GM08714 (cell line): ENCODE data around the gene NFIC.
A peak's percentile ranks its signal among the peaks of the same experiment; 100 is the strongest.

Experiments
- H3K4me3 ChIP-seq: fragments of 200-500 bp; sonication (Bioruptor generic); 2 replicates; pipeline ENCODE4 v1.5.1; 2014; ENCODE audit warnings: mild to moderate bottlenecking, low read length, inconsistent platforms
- ZNF274 ChIP-seq: IDR thresholded peaks from 2 replicates; pipeline ENCODE4 v1.6.1; 2012; ENCODE audit warnings: mild to moderate bottlenecking, low read depth, low read length

NFIC gene

DNA sequence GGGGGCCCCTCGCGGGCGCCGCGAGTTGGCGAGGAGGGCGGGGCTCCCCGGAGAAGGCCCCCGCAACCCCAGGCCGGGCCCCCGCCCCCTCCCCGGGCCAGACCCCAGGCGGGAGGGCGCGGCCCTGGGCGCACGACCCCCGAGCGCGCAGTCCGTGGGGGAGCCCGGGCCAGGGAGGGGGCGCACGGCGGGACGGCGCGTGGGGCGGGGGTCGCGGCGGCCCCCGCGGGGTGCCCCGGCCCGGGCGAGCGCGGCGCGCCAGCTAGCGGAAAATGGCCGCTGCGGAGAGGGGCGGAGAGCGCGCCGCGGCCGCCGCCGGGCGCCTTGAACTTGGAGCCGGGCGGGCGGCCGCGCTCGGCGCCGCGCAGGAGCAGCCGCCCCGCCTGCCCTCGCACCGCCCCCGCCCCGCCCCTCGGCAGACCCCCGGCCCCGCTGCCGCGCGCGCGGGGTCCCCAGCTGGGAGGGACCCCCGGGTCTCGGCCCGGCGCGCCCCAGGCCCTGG lies 6.4 kb upstream of the NFIC start:
- TF ChIP-seq ZNF274: no peak
- H3K4me3 ChIP-seq: peak overlapping the region; percentile 74

GRCh38 chr19:3360421-3361383 lies 5.7 kb upstream of the NFIC start:
- H3K4me3 ChIP-seq: peak overlapping the region; percentile 71
- no peak for TF ChIP-seq ZNF274

DNA sequence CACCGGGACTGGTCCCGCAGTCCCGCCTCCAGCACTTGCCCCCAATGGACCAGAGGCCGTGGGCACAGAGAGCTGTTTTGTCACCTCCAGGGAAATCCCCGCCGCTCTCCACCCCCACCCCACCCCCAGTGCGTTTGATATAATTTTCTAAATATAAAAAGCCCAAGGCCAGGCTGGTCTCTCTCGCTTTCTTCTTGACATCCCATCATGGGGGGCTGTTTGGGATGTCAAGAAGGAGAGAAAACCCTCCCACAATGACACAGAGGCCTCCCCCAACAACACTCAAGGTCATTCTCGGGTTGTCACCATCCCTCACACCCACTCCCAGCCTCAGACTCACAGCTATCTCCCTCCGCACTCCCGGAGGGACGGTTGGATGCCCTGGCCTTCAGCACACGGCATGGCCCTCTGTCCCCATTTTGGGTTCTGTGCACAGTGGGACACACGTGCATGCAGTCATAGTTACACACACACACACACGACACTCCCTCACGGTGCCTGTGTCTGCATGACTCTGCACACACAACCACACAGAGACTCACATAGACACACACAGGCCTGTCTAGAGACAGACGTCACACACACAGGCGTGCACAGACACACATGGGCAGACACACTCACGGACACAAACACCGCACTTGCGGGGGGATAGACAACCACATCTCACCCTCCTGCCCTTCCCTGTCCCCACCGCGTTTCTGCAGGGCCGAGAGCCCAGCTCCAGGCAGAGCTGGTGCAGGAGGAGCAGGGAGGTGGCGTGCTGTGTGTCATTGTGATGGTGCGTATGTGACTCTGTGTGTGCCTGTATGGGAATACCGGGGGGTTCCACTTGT lies 4.8 kb upstream of the NFIC start:
- TF ChIP-seq ZNF274: no peak
- H3K4me3 ChIP-seq: peak overlapping the region; percentile 71; the same call in 1 of the 2 replicates

GRCh38 chr19:3362217-3362906 lies 4.0 kb upstream of the NFIC start:
- TF ChIP-seq ZNF274: no peak
- no peak overlapping the region for H3K4me3 ChIP-seq

GRCh38 chr19:3363841-3364500 lies 2.4 kb upstream of the NFIC start:
- no peak overlapping the region for H3K4me3 ChIP-seq
- TF ChIP-seq ZNF274: no peak

- TF ChIP-seq ZNF274: no peak
These were observed 1.9 kb upstream of the NFIC start for GRCh38 chr19:3364501-3364858.

DNA sequence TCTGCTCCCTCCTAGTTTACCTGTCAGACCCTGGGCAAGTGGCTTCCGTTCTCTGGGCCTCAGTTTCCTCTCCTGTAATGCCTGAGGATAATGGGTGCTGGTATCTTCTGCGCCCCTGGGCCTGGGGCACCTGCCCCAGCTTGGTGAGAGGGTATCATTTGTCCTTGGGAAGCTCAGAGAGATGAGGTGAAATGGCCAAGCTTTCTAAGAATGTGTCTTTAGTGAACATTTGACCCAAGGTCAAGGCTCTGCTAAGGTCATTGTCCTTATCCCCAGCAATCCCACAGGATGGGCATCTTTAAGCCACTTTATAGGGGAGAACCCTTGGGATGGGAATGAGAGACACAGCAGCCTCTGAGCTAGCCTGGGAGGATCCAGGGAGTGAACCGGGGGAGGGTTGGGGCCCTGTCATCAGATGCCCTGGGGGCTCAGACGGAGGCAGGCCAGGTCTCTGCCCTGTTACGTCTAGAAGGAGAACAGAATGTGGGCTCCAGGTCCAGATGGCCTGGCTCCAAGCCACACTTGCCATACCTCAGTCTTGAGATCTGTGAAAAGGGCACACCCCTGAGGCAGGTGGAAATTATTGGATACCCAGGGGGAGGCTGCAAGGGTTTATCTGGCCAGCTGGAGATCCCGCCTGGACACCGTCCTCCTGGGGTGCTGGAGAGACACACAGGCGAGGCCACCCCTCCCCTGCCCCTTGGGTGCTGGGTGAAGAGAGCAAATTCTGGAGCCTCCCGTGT lies 1.1 kb upstream of the NFIC start:
- no peak for TF ChIP-seq ZNF274
- peak overlapping the region; percentile 71; the same call in 1 of the 2 replicates for H3K4me3 ChIP-seq

More at GRCh38 chr19:3364501-3364858, 1.9 kb upstream of the NFIC start:
- H3K4me3 ChIP-seq: no peak overlapping the region

GRCh38 chr19:3366753-3367627 lies 607 bp downstream of the NFIC start:
- no peak for TF ChIP-seq ZNF274
- H3K4me3 ChIP-seq: peak overlapping the region; percentile 83

GRCh38 chr19:3367628-3368440 lies 1.5 kb downstream of the NFIC start:
- TF ChIP-seq ZNF274: no peak
- peak overlapping the region; percentile 83; the same call in 1 of the 2 replicates for H3K4me3 ChIP-seq

GRCh38 chr19:3368441-3368795 lies 2.0 kb downstream of the NFIC start:
- TF ChIP-seq ZNF274: no peak
- peak overlapping the region; percentile 83; the same call in 1 of the 2 replicates for H3K4me3 ChIP-seq

GRCh38 chr19:3368848-3369336 lies 2.5 kb downstream of the NFIC start:
- H3K4me3 ChIP-seq: peak overlapping the region; percentile 83; the same call in 1 of the 2 replicates
- TF ChIP-seq ZNF274: no peak
